Panc1 (cell line): ENCODE data around the gene CTNNBIP1.

Source experiments
- CTCF ChIP-seq: fragments of 450-650 bp; IDR thresholded peaks from 2 replicates; pipeline ENCODE4 v1.5.1; 2017; ENCODE audit warnings: mild to moderate bottlenecking
- POLR2AphosphoS5 ChIP-seq: IDR thresholded peaks from 2 replicates; pipeline ENCODE4 v1.6.1; 2012; ENCODE audit warnings: mild to moderate bottlenecking, low read depth, low read length, moderate library complexity
- REST ChIP-seq, 2 experiments: IDR thresholded peaks; 2 replicates each; pipeline ENCODE4 v1.6.1; 2011 to 2012; ENCODE audit warnings: low read depth in 2 of 2, control low read depth in 1 of 2, low read length in 1 of 2, mild to moderate bottlenecking in 1 of 2, moderate library complexity in 1 of 2; ENCODE audit not compliant: insufficient read depth in 1 of 2
- SIN3A ChIP-seq: IDR thresholded peaks from 2 replicates; pipeline ENCODE4 v1.6.1; 2012; ENCODE audit warnings: low read depth, mild to moderate bottlenecking, low read length, moderate library complexity, borderline replicate concordance; ENCODE audit not compliant: insufficient read depth
- TCF7L2 ChIP-seq: IDR thresholded peaks from 2 replicates; pipeline ENCODE4 v1.6.1; 2011; ENCODE audit warnings: mild to moderate bottlenecking, low read depth, low read length, inconsistent platforms

DNA sequence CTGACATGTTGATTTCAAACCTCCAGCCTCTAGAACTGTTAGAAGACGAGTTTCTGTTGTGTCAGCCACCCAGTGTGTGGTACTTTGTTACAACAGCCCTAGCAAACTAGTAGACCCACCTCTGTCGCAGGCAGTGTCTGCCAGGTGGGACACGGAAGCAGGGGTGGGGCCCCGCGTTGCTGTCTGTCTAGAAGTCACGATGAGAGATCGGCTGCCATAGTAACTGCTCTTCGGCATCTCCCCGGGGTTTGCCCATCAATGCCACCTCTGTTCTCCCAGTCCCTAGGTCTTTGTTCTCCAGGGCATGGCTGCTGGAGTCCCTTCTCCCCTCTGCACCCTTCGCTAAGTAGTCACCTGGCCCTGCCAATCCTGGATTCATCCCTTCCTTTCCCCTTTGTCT is 71.1 kb downstream of the CTNNBIP1 start:
- no peak for TF ChIP-seq CTCF
- no peak for TF ChIP-seq SIN3A
- no peak for TF ChIP-seq REST (IDR thresholded peaks at IDR 0.05; ENCODE audit: insufficient read depth in 1 of 2, low read depth in 2 of 2, low read length in 1 of 2)
- no peak for TF ChIP-seq POLR2AphosphoS5
- TF ChIP-seq TCF7L2, result no peak
